A172 (cell line): Measurements from ENCODE around the gene CISH. TPM values are rescaled to one million over a fixed set of nuclear protein-coding genes. Genes with fewer than 3 reads are reported as not detected.

Experiments
- DNase-seq: peaks from one replicate; pipeline ENCODE4 v3.0.0-alpha.2; 2015; ENCODE audit warnings: low spot score
- total RNA-seq: library from RNA; depleted of rRNA; stranded (reverse); fragments of >200 nt; shearing (Covaris generic); gene quantifications from 2 replicates; pipeline ENCODE4 v1.2.3, GENCODE V29; 2014; rRNA removed

CISH gene
- total RNA-seq, 1 experiment from 2014 or later: 2.3 TPM

GRCh38 chr3:50572158-50572557 is 39.4 kb downstream of the CISH start:
- peak; percentile 59 for DNase-seq

DNA sequence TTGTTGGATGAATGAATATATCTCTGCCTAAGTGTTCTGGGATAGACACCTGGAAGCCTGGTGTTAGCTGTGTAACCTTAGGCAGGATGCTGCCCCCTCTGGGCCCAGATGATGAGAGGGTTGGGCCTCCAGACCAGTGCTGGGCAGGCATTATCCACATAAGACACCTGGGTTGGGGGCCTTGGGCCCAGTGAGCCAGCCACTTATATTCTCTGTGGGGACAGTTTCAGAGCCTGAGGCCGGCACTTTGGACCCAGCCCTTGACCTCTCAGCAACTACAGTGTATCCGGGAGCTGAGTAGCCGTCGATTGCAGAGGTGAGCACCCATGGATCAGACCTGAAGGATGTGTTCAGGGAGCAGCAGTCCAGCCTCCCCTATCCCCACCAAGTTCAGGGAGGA is 40.1 kb downstream of the CISH start:
- DNase-seq: no peak

GRCh38 chr3:50570508-50571279 is 40.9 kb downstream of the CISH start:
- no peak for DNase-seq

- peak; percentile 91 for DNase-seq
Measured at GRCh38 chr3:50568947-50569749, 42.4 kb downstream of the CISH start, which contains the start of gene HEMK1. TSS of gene HEMK1 (plus strand) at chr3:50569522. CDS start at chr3:50571105, 1,583 bp downstream.

DNA sequence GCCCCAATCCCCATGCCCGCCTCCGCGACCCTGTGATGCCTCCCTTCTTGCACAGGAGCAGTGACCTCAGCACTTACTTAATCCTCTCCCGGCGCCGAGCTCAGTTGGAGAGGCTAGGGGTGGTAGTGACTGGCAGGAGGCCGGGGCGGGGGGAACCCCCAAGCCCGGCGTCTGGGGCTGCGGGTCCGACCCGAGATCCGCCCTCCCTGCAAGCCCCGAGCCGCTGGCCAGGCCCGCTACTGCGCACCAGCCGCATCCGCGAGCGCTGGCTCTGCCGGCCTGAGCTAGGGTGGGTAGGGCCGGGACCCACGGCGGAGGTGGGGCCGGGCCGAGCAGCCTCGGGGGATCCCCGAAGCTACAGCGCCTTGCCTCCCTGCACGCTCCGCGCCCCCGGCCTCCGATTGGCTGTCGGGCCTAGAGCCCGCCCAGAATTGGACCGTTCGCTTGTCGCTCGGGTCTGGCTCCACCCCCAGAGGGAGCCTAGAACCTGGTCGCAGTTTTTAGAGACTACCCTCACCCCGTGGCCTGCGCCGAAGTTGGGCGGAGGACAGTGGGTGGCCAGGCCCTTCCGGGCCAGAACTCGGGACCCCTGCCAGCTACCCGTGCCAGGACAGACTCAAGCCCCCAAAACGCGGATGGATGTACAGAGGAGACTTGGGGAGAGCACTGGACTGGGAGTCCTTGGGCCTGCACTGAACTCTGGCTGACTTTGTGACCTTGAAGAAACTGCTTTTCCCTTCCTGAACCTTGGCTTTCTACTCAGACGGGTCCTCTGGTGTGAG is 44.0 kb downstream of the CISH start, which contains the start of gene C3orf18:
TSS of gene C3orf18 (minus strand) at position 362 of the 782 bp plus-strand sequence. CDS start 2,048 bp downstream, outside the sequence.
- DNase-seq: no peak

DNA sequence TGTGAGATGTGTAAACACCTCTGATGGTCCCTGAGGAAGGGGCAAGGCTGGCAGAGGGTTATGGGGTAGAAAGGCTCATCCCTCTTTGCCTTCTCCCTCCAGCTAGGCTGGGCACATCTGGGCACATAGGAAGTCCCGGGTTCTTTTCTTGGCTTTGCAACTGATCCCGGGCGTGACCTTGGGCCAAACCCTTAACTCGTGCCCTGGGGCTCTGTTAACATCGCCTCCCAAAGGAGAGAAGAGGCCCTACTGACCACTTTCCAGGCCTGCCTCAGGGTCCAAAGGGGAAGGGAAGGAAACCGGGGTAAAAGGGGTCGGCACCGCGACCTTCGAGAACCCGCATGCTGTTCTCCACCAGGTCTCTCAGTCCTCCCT is 44.6 kb downstream of the CISH start:
- no peak for DNase-seq

GRCh38 chr3:50564321-50564720 is 47.3 kb downstream of the CISH start:
- no peak for DNase-seq

GRCh38 chr3:50563867-50564266 is 47.7 kb downstream of the CISH start:
- no peak for DNase-seq

DNA sequence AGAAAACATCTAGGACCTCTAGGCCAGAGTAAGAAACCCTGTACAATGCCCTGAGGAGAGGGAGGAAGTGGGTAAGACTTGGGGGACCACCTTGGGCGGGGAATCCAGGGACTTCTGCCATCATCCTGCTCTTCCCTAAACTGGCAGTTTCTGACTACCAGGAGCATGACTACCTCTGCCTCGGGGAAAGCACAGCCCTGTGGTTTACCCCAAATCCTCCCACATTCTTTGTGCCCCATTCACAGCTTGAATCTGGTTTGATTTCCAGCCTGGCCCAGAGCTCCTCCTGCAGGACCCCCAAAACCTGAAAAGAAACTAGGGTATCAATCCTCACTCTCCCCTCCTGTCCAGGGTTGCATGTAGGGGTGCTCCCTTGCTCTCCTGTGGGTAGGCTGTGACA is 48.7 kb downstream of the CISH start:
- peak; percentile 69 for DNase-seq

DNA sequence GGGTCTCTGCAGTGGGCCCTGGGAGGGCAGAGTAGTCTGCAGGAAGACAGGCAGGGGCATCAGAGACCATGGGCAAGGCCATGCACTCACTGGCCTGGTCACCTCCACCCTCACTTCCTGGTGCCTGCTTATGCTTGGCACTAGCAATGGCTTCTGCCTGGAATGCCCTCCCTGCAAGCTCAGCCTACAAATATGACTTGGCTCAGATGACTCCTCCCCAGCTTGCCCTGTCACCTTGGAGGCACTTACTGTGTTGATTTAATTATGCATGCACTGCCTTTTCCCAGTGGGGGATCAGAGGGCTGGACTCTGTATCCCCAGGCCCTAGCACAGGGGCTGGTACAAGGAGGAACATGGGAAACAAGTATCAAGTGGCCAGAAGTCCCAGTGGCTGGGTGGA is 51.9 kb downstream of the CISH start:
- no peak for DNase-seq

- no peak for DNase-seq
Measured at GRCh38 chr3:50557915-50558314, 53.7 kb downstream of the CISH start.

- no peak for DNase-seq
Measured at GRCh38 chr3:50557106-50557505, 54.5 kb downstream of the CISH start.

Other genes starting within 250 kb of the CISH start
- gene CACNA2D2, start 108.1 kb downstream of the CISH start, total RNA-seq: 0.22 and 0.26 TPM in 2 replicates
- 0.43 TPM in 1 of 2 replicates, not detected in the other for gene C3orf18, start 44.0 kb downstream of the CISH start, total RNA-seq
- gene HEMK1, start 42.3 kb downstream of the CISH start, total RNA-seq: 15.3 and 18.1 TPM in 2 replicates
- gene MAPKAPK3, start 5.4 kb upstream of the CISH start, total RNA-seq: 78.1 and 84.0 TPM in 2 replicates
- gene DOCK3, start 63.2 kb upstream of the CISH start, total RNA-seq: 1.4 TPM in 2 replicates